ENCODE measurements around the gene BABAM2.

DNA sequence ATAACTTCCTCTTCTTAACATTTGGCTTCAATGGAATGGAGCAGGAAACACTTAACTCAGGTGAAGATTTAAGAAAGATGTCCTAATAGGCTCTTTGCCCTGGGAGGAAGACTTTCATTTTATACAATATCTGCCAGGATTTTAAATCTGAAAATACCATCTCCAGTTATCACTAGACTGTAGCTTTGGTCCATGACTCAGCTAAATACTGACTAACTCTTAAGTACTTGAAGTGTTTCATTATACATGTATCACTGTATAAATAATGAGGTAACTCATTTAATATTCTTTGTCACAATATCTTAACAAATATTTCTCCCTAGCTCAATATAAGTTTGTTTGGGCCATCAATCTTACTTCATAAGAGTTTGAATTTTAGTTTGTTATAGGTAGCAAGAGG, 35.1 kb upstream of the BABAM2 start:
- TF ChIP-seq, protein P1, sequence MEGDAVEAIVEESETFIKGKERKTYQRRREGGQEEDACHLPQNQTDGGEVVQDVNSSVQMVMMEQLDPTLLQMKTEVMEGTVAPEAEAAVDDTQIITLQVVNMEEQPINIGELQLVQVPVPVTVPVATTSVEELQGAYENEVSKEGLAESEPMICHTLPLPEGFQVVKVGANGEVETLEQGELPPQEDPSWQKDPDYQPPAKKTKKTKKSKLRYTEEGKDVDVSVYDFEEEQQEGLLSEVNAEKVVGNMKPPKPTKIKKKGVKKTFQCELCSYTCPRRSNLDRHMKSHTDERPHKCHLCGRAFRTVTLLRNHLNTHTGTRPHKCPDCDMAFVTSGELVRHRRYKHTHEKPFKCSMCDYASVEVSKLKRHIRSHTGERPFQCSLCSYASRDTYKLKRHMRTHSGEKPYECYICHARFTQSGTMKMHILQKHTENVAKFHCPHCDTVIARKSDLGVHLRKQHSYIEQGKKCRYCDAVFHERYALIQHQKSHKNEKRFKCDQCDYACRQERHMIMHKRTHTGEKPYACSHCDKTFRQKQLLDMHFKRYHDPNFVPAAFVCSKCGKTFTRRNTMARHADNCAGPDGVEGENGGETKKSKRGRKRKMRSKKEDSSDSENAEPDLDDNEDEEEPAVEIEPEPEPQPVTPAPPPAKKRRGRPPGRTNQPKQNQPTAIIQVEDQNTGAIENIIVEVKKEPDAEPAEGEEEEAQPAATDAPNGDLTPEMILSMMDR (conservative IDR thresholded peaks at IDR 0.05; ENCODE audit: low read depth, low read length) = no peak
- no peak for TF ChIP-seq EZH2 (IDR thresholded peaks at IDR 0.05; ENCODE audit: low read length, unreplicated experiment)

Data from PC-3 (cell line).